GM12874 (cell line): ENCODE results near the gene VAT1L.

ENCODE experiments used
- TF ChIP-seq, protein P1 (sequence below): IDR thresholded peaks from 2 replicates; pipeline ENCODE4 v1.5.1; 2011; ENCODE audit warnings: low read depth, mild to moderate bottlenecking, control low read depth, low read length, moderate library complexity; ENCODE audit not compliant: insufficient read depth

Gene VAT1L

DNA sequence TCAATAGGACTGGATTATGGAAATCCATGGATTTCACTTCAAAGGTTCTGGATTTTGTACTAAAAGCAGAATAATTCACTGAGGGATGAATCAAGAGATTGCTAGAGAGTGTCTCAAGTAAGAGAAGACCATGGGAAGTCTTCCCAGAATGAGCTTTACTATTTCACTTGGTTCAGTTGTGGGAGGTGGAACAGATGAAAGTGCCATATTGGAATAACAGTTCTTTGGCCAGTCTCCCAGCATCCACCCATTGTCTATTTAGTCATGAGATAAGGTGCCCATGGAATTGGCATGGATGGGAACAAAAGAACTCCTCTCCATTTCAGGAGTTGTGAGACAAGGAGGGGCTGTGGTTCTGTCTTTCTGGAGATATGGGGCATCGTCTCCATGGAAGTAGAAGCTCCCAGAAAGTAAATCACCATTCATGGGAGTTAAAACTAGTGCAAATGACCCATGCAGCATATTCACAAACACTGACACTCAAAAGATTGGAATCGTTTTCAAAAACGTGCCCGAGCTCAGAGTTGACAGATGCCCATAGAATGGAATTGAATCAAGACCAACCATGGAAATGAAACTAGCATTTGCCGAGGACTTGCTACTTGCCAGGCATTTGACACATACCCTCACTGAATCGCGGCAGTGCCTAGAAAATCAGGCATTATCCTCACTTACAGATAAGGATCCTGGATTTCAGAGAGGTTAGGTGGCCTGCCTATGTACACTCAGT lies 197.8 kb downstream of the VAT1L start:
- TF ChIP-seq, protein P1, sequence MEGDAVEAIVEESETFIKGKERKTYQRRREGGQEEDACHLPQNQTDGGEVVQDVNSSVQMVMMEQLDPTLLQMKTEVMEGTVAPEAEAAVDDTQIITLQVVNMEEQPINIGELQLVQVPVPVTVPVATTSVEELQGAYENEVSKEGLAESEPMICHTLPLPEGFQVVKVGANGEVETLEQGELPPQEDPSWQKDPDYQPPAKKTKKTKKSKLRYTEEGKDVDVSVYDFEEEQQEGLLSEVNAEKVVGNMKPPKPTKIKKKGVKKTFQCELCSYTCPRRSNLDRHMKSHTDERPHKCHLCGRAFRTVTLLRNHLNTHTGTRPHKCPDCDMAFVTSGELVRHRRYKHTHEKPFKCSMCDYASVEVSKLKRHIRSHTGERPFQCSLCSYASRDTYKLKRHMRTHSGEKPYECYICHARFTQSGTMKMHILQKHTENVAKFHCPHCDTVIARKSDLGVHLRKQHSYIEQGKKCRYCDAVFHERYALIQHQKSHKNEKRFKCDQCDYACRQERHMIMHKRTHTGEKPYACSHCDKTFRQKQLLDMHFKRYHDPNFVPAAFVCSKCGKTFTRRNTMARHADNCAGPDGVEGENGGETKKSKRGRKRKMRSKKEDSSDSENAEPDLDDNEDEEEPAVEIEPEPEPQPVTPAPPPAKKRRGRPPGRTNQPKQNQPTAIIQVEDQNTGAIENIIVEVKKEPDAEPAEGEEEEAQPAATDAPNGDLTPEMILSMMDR: no peak

DNA sequence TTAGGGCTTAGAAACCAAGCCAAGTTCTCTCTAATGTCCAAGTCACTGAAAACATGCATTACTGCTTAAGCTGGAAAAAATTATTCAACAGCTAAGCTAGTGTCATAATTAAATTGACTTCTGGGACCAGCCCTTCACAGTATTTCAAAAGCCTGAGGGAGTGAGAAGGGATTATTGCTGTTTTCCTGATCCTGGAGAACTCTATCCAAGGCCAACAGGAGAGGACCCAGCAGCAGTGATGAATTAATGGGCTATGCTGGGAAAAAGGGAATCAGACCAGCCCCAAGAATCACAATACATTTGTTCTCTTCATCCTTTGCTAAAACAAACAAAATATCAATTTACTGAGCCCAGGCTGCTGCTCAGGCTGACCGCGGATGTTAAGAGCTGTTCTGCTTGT lies 199.4 kb downstream of the VAT1L start:
- TF ChIP-seq, protein P1: no peak

DNA sequence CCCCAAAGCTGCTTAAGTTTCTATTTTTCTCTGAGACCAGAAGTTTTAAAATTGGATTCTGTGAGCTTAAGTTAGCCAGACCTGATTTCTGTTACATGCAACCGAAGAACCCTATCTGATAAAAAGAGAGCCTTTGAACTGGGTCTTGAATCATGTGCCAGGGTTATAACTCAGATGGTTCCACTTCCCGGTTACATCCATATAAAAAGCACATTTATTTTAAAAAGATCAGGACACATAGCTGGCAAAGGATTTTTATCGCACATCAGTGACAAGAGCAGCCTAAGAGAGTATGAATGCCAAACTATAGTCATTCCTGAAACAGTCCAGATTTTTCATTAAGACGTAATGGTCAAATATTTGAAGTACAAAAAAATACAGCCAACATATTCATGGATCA lies 201.5 kb downstream of the VAT1L start:
- TF ChIP-seq, protein P1: no peak

DNA sequence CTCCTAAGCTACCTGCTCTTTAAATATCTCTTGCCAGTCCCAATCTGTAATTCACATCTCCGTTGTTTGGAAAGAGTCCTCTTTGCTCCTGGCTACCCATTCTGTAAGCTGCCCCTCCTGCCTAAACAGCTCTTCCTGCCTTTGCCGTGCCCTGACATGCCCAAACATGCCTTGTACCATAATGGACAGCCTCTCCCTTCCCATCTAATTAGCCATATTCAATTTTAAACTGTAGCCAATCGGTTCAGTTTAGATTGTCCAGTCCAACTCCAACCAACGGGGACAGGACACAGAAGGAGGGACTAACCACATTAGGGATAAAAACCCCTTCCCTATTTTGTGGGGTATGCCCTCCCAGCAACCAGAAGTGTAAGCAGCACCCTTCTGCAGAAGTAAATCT lies 203.3 kb downstream of the VAT1L start:
- TF ChIP-seq, protein P1: no peak

DNA sequence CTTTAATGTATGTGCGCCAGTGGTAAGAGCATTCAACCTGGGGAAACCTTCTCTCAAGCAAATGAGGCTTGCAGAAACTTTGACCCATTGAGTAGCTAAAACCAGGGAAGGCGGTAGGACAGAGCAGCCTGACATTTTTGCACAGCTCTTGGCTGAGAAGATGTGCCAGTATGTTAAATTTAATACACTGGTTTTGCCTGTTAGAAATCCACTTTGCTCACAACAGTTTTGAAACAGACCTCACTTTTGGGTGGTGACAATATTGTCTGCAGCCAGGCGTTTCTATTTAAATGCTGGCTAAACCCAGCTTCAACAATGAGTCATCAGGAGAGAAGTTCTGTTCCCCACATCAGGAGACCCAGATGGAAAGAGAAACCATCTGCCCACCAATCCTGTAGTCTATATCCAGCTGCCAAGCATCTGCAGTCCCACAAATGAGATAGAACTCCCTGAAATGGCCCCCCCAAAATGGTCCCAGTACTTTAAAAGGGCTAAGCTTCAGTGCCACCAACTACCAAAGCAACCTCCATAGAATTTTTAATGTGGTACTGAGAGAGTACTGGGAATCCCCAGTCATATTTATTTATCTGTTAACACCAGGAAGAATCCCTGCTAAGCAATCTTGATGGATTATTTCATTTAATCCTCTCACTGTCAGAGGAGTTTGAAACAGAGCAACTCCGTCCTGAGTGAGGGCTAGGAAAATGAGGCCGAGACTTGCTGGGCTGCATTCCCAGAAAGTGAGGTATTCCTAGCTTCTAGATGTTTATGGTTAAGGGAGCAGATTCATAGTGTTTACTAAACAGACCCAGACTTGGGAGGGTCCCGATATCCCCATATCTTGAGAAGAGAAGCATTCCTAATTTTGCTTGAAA lies 205.0 kb downstream of the VAT1L start:
- TF ChIP-seq, protein P1: no peak

DNA sequence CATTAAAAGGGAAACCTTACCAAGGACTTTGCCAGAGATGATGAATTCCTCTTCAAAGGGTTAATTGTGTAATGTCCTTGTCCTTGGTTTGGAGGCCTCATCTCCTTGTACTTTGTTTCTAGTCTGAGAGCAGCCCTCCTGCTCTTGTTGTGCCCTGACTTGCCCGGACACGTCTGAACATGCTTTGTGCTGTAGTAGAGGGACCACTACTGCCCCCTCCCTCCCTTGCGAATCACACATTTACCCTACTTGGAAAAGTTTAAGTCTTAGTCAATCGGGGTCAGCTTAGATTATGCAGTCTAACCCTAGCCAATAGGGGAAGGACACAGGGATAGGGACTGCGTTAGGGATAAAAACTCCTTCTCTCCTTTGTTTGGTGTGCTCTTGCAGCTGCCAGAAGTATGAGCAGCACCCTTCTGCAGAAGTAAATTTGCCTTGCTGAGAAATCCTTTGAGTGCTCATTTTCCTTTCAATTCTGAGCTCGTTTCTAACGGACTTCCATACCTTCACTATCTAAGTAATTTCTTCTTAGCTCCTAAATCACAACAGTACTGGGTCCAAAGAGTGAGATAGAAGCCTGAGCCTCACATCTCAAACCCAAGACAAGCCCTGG lies 207.6 kb downstream of the VAT1L start:
- TF ChIP-seq, protein P1: no peak

DNA sequence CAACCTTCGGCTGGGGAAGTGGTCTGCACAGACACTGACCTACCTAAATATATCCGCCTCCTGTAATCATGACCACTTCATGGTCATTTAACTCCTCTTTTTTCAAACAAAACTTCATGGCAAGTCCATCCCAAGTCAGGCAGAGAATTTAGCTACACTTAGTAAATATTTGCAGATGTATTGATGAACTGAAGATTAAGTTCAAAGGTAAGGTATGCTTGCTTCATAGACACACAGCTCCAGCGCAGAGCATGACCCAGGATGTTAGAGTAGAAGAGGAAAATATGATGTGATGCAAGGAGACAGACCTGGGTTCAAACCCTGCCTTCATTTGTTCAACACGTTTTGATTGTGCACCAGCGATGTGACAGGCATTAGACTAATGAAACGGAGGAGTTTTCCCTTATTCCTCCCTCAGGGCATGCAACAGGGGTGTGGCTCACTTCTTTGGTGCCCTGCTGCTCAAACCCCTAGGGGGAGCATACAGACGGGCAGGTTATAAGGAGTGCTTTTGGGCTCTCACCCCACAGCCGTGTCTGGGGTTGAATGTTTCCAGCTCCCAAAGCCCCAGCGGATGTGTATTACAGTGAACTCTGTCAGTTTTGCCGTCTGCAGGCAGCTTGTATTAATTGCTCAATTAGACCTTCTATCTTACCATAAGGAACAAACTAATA lies 210.1 kb downstream of the VAT1L start:
- TF ChIP-seq, protein P1: no peak
